Measurements from ENCODE around the gene TDRD1.

- TF ChIP-seq TAF1 (IDR thresholded peaks at IDR 0.05; ENCODE audit: borderline replicate concordance, insufficient read depth, low read length) = no peak
- TF ChIP-seq POLR2AphosphoS5 (IDR thresholded peaks at IDR 0.05; ENCODE audit: low read depth, low read length) = no peak
- TF ChIP-seq SIN3A (IDR thresholded peaks at IDR 0.05; ENCODE audit: borderline replicate concordance, insufficient read depth, low read length) = no peak
- no peak for TF ChIP-seq REST (IDR thresholded peaks at IDR 0.05; ENCODE audit: insufficient read depth in 1 of 2, low read depth in 2 of 2, low read length in 2 of 2)
- no peak for TF ChIP-seq FOXP2 (optimal IDR thresholded peaks at IDR 0.05; ENCODE audit: borderline replicate concordance, extremely low read depth, extremely low read length, insufficient read depth)
Observed at GRCh38 chr10:114242235-114242634, 63.1 kb downstream of the TDRD1 start.

Measured in PFSK-1 (cell line).